Endometrial microvascular endothelial cells (primary cell): ENCODE measurements around the gene FOXP2. TPM values are rescaled to one million over a fixed set of nuclear protein-coding genes. Genes with fewer than 3 reads are reported as not detected.
"Not testable (repeated sequence)": the region's sequence is repeated elsewhere in the genome, so short reads cannot be mapped to it uniquely, and the experiment has no call there.

Source experiments
- in situ Hi-C: cut with HindIII; loops from 2 replicates; pipeline ENCODE4 v1.10.0; 2017; ENCODE audit warnings: low sequenced_read_pairs, low pct_unique_long_range_greater_than_20kb; ENCODE audit errors: inconsistent ontology term
- total RNA-seq: library from RNA; depleted of rRNA; stranded (reverse); fragments of >200 nt; gene quantifications from one replicate; pipeline ENCODE4 v1.2.3, GENCODE V29; 2015; ENCODE audit errors: inconsistent ontology term

FOXP2 gene
- total RNA-seq, 1 donor from 2014 or later: under 0.01 TPM

GRCh38 chr7:114418117-114418516 is 3.5 kb downstream of the FOXP2 start:
- in situ Hi-C loops: no loop called here

- in situ Hi-C loops: no loop called here
Observed at GRCh38 chr7:114419441-114420272, 5.0 kb downstream of the FOXP2 start.

- in situ Hi-C loops: no loop called here
Observed at GRCh38 chr7:114422507-114423501, 8.2 kb downstream of the FOXP2 start.

DNA sequence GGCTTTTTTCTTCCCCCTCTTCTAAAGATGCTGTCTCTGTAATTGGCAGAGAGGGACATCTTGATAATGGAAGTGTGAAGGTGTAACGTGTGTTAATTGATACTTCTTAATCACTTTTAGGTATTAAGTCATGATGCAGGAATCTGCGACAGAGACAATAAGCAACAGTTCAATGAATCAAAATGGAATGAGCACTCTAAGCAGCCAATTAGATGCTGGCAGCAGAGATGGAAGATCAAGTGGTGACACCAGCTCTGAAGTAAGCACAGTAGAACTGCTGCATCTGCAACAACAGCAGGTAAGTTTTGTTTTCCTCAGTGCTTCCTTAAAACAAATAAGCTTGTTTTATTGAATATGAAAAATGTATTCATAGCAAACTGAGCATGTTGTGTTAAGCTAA is 11.8 kb downstream of the FOXP2 start:
- in situ Hi-C loops: no loop called here

DNA sequence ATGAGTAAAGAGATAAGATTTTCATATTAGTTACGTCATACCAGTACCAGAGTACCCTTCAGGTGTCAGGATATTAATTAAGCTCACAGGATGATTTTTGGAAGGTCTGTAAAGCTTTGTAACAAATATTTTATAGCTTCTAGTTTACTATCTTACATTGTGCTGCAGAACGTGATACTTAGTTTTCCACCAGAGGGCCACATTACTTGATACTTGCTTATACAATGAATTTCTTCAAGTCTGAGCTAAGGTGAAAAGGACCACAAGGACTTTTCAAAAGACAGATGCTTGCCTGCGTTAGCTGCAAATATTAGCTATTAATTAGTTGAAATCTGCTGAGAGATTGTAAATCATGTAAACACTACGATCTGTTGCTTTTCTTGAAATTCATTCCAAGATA is 12.2 kb downstream of the FOXP2 start:
- in situ Hi-C loops: no loop called here

DNA sequence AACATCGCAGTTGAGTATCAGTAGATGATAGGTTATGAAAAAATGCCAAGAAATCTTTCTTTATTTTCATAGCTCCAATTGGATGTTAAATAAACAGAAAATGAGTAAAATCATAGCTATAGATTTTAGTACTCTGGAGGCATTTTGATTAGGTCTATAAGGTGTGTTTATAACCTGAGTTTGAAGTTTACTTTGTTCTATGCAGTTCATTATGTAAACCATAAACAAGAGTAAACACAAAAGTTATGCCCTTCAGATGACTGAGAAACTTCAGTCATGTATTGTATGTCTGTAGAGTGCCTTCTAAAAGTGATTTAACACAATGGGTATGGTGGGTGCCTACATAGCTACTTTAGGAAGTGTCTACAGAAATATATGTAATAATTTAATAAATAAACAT is 13.6 kb downstream of the FOXP2 start:
- in situ Hi-C loops: no loop called here

GRCh38 chr7:114431189-114431588 is 16.6 kb downstream of the FOXP2 start:
- in situ Hi-C loops: no loop called here

DNA sequence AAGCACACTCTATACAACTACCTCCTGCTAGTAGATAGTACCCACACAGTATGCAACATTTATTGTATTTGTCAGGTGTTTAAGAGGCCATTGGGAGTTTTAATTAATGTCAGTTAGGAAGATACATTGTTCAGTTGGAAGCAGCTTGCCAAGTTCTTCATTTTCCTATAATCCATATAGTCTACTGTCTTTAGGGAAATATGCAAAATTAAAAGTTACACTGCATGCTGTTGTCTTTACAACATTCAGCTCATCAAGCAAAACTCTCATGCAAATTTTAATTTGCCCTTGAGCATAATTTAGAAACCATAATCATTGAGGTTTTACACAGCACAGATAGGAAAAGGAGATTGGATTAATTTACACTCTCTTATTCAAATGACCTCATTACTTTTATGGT is 17.4 kb downstream of the FOXP2 start:
- in situ Hi-C loops: no loop called here

- in situ Hi-C loops: no loop called here
Observed at GRCh38 chr7:114432703-114433102, 18.1 kb downstream of the FOXP2 start.

DNA sequence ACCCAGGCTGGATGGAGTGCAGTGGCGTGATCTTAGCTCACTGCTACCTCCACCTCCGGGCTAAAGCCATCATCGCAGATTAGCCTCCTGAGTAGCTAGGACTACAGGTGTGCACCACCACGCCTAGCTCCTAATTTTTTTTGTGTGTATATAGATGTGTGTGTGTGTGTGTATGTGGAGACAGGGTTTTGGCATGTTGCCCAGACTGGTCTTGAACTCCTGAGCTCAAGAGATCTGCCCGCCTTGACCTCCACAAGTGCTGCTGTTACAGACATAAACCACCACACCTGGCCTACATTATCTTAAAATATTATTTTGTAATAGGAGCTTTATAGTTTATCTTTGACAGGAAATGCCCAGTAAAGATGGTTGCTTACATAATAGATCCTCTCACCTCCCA is 25.0 kb downstream of the FOXP2 start:
- in situ Hi-C loops: no loop called here

- in situ Hi-C loops: not testable (repeated sequence)
Observed at GRCh38 chr7:114440927-114441326, 26.3 kb downstream of the FOXP2 start.

- in situ Hi-C loops: no loop called here
Observed at GRCh38 chr7:114444196-114444595, 29.6 kb downstream of the FOXP2 start.

DNA sequence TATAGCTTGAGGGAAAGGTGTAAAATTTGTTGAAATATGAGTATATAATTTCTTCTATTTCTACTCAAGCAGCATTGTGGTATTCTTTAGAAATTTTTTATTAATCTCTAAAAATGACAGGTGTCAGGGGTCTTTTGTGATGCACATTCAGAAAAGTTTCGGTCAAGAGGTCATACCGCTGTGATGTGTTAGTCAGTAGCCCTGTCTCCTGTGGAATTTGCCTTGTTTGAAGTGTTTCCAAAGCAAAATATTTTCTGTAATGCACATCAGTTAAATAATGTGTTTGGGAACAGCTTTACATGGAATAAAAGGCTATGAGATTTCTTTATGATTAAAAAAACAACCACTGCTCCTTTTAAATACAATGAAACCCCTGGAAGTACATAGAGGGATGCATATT is 35.8 kb downstream of the FOXP2 start:
- in situ Hi-C loops: no loop called here

- in situ Hi-C loops: no loop called here
Observed at GRCh38 chr7:114459574-114459973, 45.0 kb downstream of the FOXP2 start.

GRCh38 chr7:114460021-114460420 is 45.4 kb downstream of the FOXP2 start:
- in situ Hi-C loops: no loop called here

DNA sequence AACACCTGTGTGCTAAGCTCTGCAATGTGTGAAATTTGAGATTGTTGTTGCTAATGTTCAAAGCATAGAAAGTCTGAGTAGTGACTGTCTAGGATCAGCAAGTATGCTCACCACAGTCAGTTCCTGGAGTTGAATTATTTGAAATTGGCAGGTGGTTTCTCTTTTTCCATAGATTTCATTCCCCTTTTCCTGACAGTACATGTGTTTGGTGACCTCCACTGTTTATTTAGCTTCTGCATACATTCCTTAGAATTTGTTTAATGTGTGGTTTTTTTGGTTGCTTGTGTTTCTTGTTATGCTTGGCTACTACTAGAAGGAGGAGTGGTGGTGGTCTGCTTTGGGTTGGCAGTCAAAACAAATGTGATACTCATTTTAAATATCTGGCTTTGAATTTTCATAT is 52.3 kb downstream of the FOXP2 start:
- in situ Hi-C loops: no loop called here

DNA sequence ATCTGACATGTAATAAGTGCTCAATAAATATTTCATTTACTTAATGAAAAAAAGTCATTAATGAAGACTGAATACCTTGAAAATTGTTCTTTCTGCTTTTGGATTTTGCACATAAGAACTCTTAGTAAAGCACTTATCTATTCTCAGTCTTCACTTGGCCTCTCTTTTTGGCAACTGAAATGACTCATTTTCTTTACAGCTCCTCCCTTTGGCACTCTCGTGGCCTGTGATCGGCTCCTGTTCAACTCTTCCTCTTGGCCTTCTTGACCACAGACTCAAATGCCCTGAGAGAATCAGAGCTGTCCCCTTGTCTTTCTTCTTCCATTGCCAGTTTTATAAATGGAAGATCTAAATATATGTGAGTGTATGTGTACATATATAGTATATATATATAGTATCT is 54.2 kb downstream of the FOXP2 start:
- in situ Hi-C loops: no loop called here

GRCh38 chr7:114472896-114473512 is 58.4 kb downstream of the FOXP2 start:
- in situ Hi-C loops: no loop called here

DNA sequence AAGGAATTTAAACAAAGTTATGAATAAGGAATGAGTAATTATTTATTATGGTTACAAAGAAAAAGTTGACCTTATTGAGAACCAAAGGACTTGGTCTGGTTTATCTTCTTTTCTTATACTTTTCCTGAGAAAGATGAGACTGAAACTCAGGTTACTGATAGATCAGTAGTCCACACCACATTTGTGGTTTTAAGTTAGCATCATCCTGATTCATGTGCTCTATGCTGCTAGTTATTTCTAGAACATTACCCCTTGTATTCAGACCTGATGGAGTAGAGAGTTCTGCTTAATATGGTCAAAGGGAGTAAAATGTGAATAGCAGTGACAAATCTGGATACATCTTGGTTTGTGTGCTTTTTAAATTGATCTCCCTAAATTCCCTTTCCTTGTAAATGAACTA is 63.8 kb downstream of the FOXP2 start:
- in situ Hi-C loops: no loop called here
